GM08714 (cell line): ENCODE measurements around the gene NFXL1.

Experiments
- H3K4me3 ChIP-seq: fragments of 200-500 bp; sonication (Bioruptor generic); 2 replicates; pipeline ENCODE4 v1.5.1; 2014; ENCODE audit warnings: mild to moderate bottlenecking, low read length, inconsistent platforms
- ZNF274 ChIP-seq: IDR thresholded peaks from 2 replicates; pipeline ENCODE4 v1.6.1; 2012; ENCODE audit warnings: mild to moderate bottlenecking, low read depth, low read length

NFXL1 gene

GRCh38 chr4:47830265-47831025 is 83.9 kb downstream of the NFXL1 start:
- no peak for TF ChIP-seq ZNF274
- no peak overlapping the region for H3K4me3 ChIP-seq

GRCh38 chr4:47829438-47829837 is 84.9 kb downstream of the NFXL1 start:
- no peak for TF ChIP-seq ZNF274
- H3K4me3 ChIP-seq = no peak overlapping the region

GRCh38 chr4:47827343-47828047 is 86.9 kb downstream of the NFXL1 start:
- no peak overlapping the region for H3K4me3 ChIP-seq
- TF ChIP-seq ZNF274 = no peak

GRCh38 chr4:47824840-47825239 is 89.5 kb downstream of the NFXL1 start:
- no peak overlapping the region for H3K4me3 ChIP-seq
- no peak for TF ChIP-seq ZNF274

GRCh38 chr4:47819178-47819577 is 95.2 kb downstream of the NFXL1 start:
- no peak for TF ChIP-seq ZNF274
- H3K4me3 ChIP-seq = no peak overlapping the region

- no peak for TF ChIP-seq ZNF274
- H3K4me3 ChIP-seq = no peak overlapping the region
Measured at GRCh38 chr4:47817275-47817674, 97.1 kb downstream of the NFXL1 start.

GRCh38 chr4:47816748-47817147 is 97.6 kb downstream of the NFXL1 start:
- no peak overlapping the region for H3K4me3 ChIP-seq
- TF ChIP-seq ZNF274 = no peak

GRCh38 chr4:47814618-47815295 is 99.6 kb downstream of the NFXL1 start:
- H3K4me3 ChIP-seq = no peak overlapping the region
- no peak for TF ChIP-seq ZNF274

- H3K4me3 ChIP-seq = no peak overlapping the region
Measured at GRCh38 chr4:47809654-47810203, 104.7 kb downstream of the NFXL1 start.

GRCh38 chr4:47804598-47804997 is 109.8 kb downstream of the NFXL1 start:
- H3K4me3 ChIP-seq = no peak overlapping the region
- no peak for TF ChIP-seq ZNF274

More at GRCh38 chr4:47809654-47810203, 104.7 kb downstream of the NFXL1 start:
- no peak for TF ChIP-seq ZNF274

GRCh38 chr4:47801481-47802002 is 112.8 kb downstream of the NFXL1 start:
- H3K4me3 ChIP-seq = no peak overlapping the region
- no peak for TF ChIP-seq ZNF274

GRCh38 chr4:47798165-47798564 is 116.2 kb downstream of the NFXL1 start:
- TF ChIP-seq ZNF274 = no peak
- H3K4me3 ChIP-seq = no peak overlapping the region
